HG03521 (cell line): Measurements from ENCODE around the gene RARRES2.

Experiments used
- ATAC-seq: cut with Tn5 transposase; IDR thresholded peaks from one replicate; pipeline ENCODE4 v1.9.1; 2021; ENCODE audit warnings: mild to moderate bottlenecking, moderate library complexity; ENCODE audit not compliant: unreplicated experiment

Gene RARRES2

GRCh38 chr7:150363370-150363769 is 21.9 kb upstream of the RARRES2 start:
- ATAC-seq, result no peak

GRCh38 chr7:150361807-150362621 is 20.6 kb upstream of the RARRES2 start:
- no peak for ATAC-seq

- ATAC-seq, result no peak
Measured at GRCh38 chr7:150361402-150361801, 20.0 kb upstream of the RARRES2 start.

GRCh38 chr7:150360363-150361058 is 19.1 kb upstream of the RARRES2 start:
- no peak for ATAC-seq

- no peak for ATAC-seq
Measured at GRCh38 chr7:150359622-150360362, 18.4 kb upstream of the RARRES2 start.

- ATAC-seq, result no peak
Measured at GRCh38 chr7:150358988-150359621, 17.7 kb upstream of the RARRES2 start.

GRCh38 chr7:150358433-150358832 is 17.0 kb upstream of the RARRES2 start:
- ATAC-seq, result no peak

GRCh38 chr7:150357771-150358427 is 16.5 kb upstream of the RARRES2 start:
- ATAC-seq, result no peak

- ATAC-seq, result no peak
Measured at GRCh38 chr7:150357270-150357669, 15.8 kb upstream of the RARRES2 start.

- no peak for ATAC-seq
Measured at GRCh38 chr7:150356265-150356897, 15.0 kb upstream of the RARRES2 start.

GRCh38 chr7:150355666-150356059 is 14.2 kb upstream of the RARRES2 start:
- no peak for ATAC-seq

GRCh38 chr7:150351587-150352194 is 10.3 kb upstream of the RARRES2 start:
- ATAC-seq, result no peak

- no peak for ATAC-seq
Measured at GRCh38 chr7:150346922-150347321, 5.5 kb upstream of the RARRES2 start.

GRCh38 chr7:150345012-150345411 is 3.6 kb upstream of the RARRES2 start:
- ATAC-seq, result no peak

- ATAC-seq, result no peak
Measured at GRCh38 chr7:150344299-150344698, 2.9 kb upstream of the RARRES2 start.

GRCh38 chr7:150343225-150343624 is 1.8 kb upstream of the RARRES2 start:
- no peak for ATAC-seq

- ATAC-seq, result no peak
Measured at GRCh38 chr7:150342121-150342408, 636 bp upstream of the RARRES2 start.

GRCh38 chr7:150340875-150341262 is 560 bp downstream of the RARRES2 start:
- no peak for ATAC-seq

- no peak for ATAC-seq
Measured at GRCh38 chr7:150340024-150340749, 1.2 kb downstream of the RARRES2 start.
